ENCODE results near the gene CTNNA3. TPM values are rescaled to one million over a fixed set of nuclear protein-coding genes. Genes with fewer than 3 reads are reported as not detected.

CTNNA3 gene
- total RNA-seq, 1 donor, result not detected

DNA sequence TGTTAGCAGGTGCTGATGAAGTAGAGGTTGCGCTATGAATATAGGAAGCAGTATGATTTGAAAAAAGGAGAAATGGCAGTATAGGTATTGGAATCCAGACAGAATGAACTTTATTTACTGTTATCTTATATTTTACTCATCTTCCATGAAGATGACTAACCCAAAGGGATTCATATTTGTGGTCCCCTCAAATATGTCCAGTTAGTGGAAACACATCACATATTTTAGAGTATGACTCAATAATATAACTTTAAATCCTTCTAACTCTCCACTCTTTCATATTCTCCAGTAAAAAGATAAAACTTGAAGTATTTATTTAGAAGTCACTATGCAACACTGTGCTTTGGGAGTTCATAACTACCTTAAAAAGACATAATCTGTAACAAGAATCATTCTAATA is 1056.6 kb downstream of the CTNNA3 start:
- Histone ChIP-seq H3K9me3 (ENCODE audit: low read depth, low read length) (no peaks in the 10 kb centered on the region), H3K79me2 (ENCODE audit: insufficient read depth, low read length) (no peaks in the 10 kb centered on the region), H3K4me2 (ENCODE audit: insufficient read depth, low read length) (no peak overlapping the region), H3K27me3 (ENCODE audit: insufficient read depth, low read length) (no peaks in the 10 kb centered on the region), H2AFZ (ENCODE audit: low read length) (no peak overlapping the region), H3K4me3 (ENCODE audit: insufficient read depth, low read length) (no peak overlapping the region), H4K20me1 (ENCODE audit: insufficient read depth, low read length) (no peaks in the 10 kb centered on the region), H3K36me3 (ENCODE audit: insufficient read depth, low read length) (no peaks in the 10 kb centered on the region), H3K27ac (ENCODE audit: low read depth, low read length) (no peak overlapping the region), H3K4me1 (ENCODE audit: insufficient read depth, low read length) (no peaks in the 10 kb centered on the region)
- no peak for DNase-seq (ENCODE audit: insufficient read length, low spot score, missing footprints)
- TF ChIP-seq, protein P1, sequence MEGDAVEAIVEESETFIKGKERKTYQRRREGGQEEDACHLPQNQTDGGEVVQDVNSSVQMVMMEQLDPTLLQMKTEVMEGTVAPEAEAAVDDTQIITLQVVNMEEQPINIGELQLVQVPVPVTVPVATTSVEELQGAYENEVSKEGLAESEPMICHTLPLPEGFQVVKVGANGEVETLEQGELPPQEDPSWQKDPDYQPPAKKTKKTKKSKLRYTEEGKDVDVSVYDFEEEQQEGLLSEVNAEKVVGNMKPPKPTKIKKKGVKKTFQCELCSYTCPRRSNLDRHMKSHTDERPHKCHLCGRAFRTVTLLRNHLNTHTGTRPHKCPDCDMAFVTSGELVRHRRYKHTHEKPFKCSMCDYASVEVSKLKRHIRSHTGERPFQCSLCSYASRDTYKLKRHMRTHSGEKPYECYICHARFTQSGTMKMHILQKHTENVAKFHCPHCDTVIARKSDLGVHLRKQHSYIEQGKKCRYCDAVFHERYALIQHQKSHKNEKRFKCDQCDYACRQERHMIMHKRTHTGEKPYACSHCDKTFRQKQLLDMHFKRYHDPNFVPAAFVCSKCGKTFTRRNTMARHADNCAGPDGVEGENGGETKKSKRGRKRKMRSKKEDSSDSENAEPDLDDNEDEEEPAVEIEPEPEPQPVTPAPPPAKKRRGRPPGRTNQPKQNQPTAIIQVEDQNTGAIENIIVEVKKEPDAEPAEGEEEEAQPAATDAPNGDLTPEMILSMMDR (IDR thresholded peaks at IDR 0.05; ENCODE audit: extremely low read depth, low read depth, low read length), result no peak

DNA sequence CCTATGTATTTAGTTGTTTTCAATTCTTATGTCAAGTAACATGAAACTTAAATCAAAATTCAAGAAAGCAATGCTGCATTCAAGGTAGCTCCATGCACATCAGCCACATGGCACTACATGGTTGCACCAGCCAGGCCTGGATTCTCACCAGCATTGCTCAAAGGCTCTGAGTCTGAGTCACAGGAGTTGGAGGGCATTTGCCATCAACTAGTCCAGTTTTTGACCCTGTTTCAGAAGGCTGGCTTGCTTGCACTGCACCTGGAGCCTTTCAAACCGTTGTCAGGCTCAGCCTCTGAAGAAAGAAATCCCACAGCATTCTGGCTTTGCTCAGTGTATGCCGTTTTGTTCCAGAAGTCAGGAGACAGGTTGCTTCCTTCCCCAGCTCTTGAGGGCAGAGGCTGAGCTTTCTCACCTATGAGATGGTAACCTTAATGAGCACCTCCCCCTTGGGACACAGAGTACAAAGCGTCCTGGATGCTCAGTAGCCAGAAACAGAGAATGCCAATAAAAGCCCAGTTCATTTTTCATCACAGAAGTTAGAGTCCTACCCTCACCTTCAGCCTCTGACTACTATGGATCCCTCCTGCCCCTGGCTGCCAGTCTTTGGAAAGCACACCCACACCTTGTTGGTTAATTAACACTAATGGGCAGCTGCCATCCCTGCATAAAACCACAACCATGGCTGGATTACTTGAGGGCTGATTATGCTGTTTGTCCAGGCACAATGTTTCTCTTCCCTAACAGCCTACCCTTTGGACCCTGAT is 1058.5 kb downstream of the CTNNA3 start:
- H3K27ac ChIP-seq (ENCODE audit: low read depth, low read length), result no peak overlapping the region
- no peak for DNase-seq (ENCODE audit: insufficient read length, low spot score, missing footprints)
- no peak overlapping the region for H2AFZ ChIP-seq (ENCODE audit: low read length)

DNA sequence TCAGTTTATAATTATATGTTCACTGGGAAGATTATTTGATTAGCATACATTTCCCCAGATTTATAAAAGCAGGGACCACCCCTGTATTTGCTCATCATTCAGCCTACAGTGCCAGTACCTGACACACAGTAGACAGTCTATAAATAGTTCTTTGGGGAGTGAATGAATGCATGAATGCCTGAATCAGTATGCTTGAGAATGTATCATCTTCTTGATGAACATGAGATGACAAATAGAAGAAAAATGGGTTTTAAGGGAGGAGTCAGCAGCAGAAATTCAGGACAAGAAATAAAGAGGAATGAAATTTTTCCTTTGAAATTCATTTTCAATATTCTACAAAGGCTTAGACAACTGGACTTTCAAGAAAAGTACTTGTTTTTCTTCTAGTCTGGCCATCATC is 1066.0 kb downstream of the CTNNA3 start:
- H3K4me2 ChIP-seq (ENCODE audit: insufficient read depth, low read length), result no peak overlapping the region
- no peak overlapping the region for H2AFZ ChIP-seq (ENCODE audit: low read length)
- H4K20me1 ChIP-seq (ENCODE audit: insufficient read depth, low read length), result no peaks in the 10 kb centered on the region
- H3K9me3 ChIP-seq (ENCODE audit: low read depth, low read length), result no peaks in the 10 kb centered on the region
- H3K79me2 ChIP-seq (ENCODE audit: insufficient read depth, low read length), result no peaks in the 10 kb centered on the region
- no peak overlapping the region for H3K27ac ChIP-seq (ENCODE audit: low read depth, low read length)
- no peaks in the 10 kb centered on the region for H3K4me1 ChIP-seq (ENCODE audit: insufficient read depth, low read length)
- H3K27me3 ChIP-seq (ENCODE audit: insufficient read depth, low read length), result no peaks in the 10 kb centered on the region
- no peak for DNase-seq (ENCODE audit: insufficient read length, low spot score, missing footprints)
- no peaks in the 10 kb centered on the region for H3K36me3 ChIP-seq (ENCODE audit: insufficient read depth, low read length)
- TF ChIP-seq, protein P1 (IDR thresholded peaks at IDR 0.05; ENCODE audit: extremely low read depth, low read depth, low read length), result no peak
- no peak overlapping the region for H3K4me3 ChIP-seq (ENCODE audit: insufficient read depth, low read length)

More for the DNA sequence above, 1058.5 kb downstream of the CTNNA3 start:
- TF ChIP-seq, protein P1 (IDR thresholded peaks at IDR 0.05; ENCODE audit: extremely low read depth, low read depth, low read length), result no peak
- no peak overlapping the region for H3K4me2 ChIP-seq (ENCODE audit: insufficient read depth, low read length)
- H3K36me3 ChIP-seq (ENCODE audit: insufficient read depth, low read length), result no peaks in the 10 kb centered on the region
- no peaks in the 10 kb centered on the region for H3K9me3 ChIP-seq (ENCODE audit: low read depth, low read length)
- H3K4me3 ChIP-seq (ENCODE audit: insufficient read depth, low read length), result no peak overlapping the region
- no peaks in the 10 kb centered on the region for H3K27me3 ChIP-seq (ENCODE audit: insufficient read depth, low read length)
- no peaks in the 10 kb centered on the region for H3K79me2 ChIP-seq (ENCODE audit: insufficient read depth, low read length)
- no peaks in the 10 kb centered on the region for H3K4me1 ChIP-seq (ENCODE audit: insufficient read depth, low read length)
- H4K20me1 ChIP-seq (ENCODE audit: insufficient read depth, low read length), result no peaks in the 10 kb centered on the region

DNA sequence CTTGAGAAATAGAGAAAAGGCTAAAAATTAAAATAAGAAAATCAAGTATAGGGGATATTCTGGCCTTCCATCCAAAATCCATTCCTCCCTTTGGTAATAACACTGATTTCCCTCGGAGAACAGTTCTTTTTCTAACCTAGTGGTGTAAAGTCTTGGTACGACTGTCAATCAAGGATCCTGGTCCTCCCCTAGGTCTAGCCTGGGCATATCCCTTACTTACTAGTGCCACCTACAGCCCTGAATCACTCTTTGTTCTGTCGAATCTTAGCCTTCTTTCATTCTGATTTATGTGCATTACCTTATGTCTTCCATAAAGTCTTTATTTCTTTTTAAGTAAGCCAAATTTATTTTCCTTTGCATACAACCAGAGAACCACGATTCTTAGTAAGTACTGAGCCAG is 1068.8 kb downstream of the CTNNA3 start:
- Histone ChIP-seq H3K27ac (ENCODE audit: low read depth, low read length) (no peak overlapping the region), H2AFZ (ENCODE audit: low read length) (no peak overlapping the region), H3K27me3 (ENCODE audit: insufficient read depth, low read length) (no peaks in the 10 kb centered on the region), H3K4me3 (ENCODE audit: insufficient read depth, low read length) (no peak overlapping the region), H4K20me1 (ENCODE audit: insufficient read depth, low read length) (no peaks in the 10 kb centered on the region), H3K4me2 (ENCODE audit: insufficient read depth, low read length) (no peak overlapping the region), H3K79me2 (ENCODE audit: insufficient read depth, low read length) (no peaks in the 10 kb centered on the region), H3K9me3 (ENCODE audit: low read depth, low read length) (no peaks in the 10 kb centered on the region), H3K36me3 (ENCODE audit: insufficient read depth, low read length) (no peaks in the 10 kb centered on the region), H3K4me1 (ENCODE audit: insufficient read depth, low read length) (no peaks in the 10 kb centered on the region)
- TF ChIP-seq, protein P1 (IDR thresholded peaks at IDR 0.05; ENCODE audit: extremely low read depth, low read depth, low read length), result no peak
- DNase-seq (ENCODE audit: insufficient read length, low spot score, missing footprints), result no peak

All from osteoblast (primary cell).